Peyer's patch (tissue), 4 donors: ENCODE results near the gene BCAS1. TPM values are rescaled to one million over a fixed set of nuclear protein-coding genes. Genes with fewer than 3 reads are reported as not detected.

Experiments
- DNase-seq, 3 donors: peaks; one replicate each; pipeline ENCODE4 v3.0.0-alpha.2; 2017 to 2019
- H3K27ac ChIP-seq, 4 donors: fragments of 200-600 bp; sonication (generic); one replicate each; pipeline ENCODE4 v1.5.1; 2016 to 2019
- H3K27me3 ChIP-seq, 2 donors: fragments of 200-600 bp; sonication (generic); one replicate each; pipeline ENCODE4 v1.5.1; 2019
- H3K36me3 ChIP-seq, 3 donors: fragments of 200-600 bp; sonication (generic); one replicate each; pipeline ENCODE4 v1.5.1; 2016 to 2019
- H3K4me1 ChIP-seq, 4 donors: fragments of 200-600 bp; sonication (generic); one replicate each; pipeline ENCODE4 v1.5.1; 2016 to 2019
- H3K4me3 ChIP-seq, 4 donors: fragments of 200-600 bp; sonication (generic); 1 replicate in 3 of 4; 2 replicates in 1 of 4; pipeline ENCODE4 v1.5.1; 2016 to 2019; ENCODE audit warnings: mild to moderate bottlenecking in 1 of 4
- H3K9me3 ChIP-seq, 4 donors: fragments of 200-600 bp; sonication (generic); one replicate each; pipeline ENCODE4 v1.5.1; 2016 to 2019; ENCODE audit warnings: mild to moderate bottlenecking in 1 of 4
- POLR2A ChIP-seq, 2 donors: fragments of 450-650 bp; IDR thresholded peaks; one replicate each; pipeline ENCODE4 v1.5.1; 2017; ENCODE audit warnings: antibody characterized with exemption in 2 of 2, mild to moderate bottlenecking in 2 of 2, moderate library complexity in 2 of 2
- total RNA-seq, 4 donors: library from RNA; depleted of rRNA; stranded (reverse); fragments of >200 nt; gene quantifications; one replicate each; pipeline ENCODE4 v1.1.0, GENCODE V29; 2016
- TF ChIP-seq, protein P1 (sequence below), 6 experiments: fragments of 450-650 bp in 4 of 6; fragments of 200-600 bp in 2 of 6; sonication (generic) in 1 of 6; IDR thresholded peaks; one replicate each; pipeline ENCODE4 v1.5.1; 2017 to 2019; ENCODE audit warnings: antibody characterized with exemption in 6 of 6, mild to moderate bottlenecking in 3 of 6, moderate library complexity in 1 of 6

Gene BCAS1
- total RNA-seq, 4 donors from 2014 or later, result 21.5 to 58.1 (median 43.2) TPM

DNA sequence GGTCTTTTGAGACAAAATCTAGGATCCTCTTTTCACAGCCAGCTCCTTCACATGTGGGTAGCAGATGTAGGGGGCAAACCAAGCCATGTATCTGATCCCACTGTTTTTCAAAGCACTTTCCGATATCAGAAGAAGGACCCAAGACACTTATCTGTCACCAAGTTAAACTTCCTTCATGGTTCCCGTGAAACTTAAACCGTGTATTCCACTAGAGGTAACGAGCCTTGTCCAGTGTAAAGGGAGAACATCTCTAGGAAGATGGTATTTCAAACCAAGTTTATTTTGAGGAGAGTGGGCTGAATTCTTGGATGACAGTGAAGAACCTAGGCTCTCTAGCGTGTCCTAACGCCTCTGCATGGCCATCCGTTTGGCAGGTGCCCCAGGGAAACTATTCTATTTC, 76.3 kb downstream of the BCAS1 start:
- Histone ChIP-seq H3K4me1 (no peaks in the 10 kb centered on the region), H3K27me3 (no peaks in the 10 kb centered on the region), H3K9me3 (no peaks in the 10 kb centered on the region), H3K36me3 (no peaks in the 10 kb centered on the region), H3K4me3 (no peak overlapping the region), H3K27ac (no peak overlapping the region)
- no peak for TF ChIP-seq POLR2A (IDR thresholded peaks at IDR 0.05)
- TF ChIP-seq, protein P1, sequence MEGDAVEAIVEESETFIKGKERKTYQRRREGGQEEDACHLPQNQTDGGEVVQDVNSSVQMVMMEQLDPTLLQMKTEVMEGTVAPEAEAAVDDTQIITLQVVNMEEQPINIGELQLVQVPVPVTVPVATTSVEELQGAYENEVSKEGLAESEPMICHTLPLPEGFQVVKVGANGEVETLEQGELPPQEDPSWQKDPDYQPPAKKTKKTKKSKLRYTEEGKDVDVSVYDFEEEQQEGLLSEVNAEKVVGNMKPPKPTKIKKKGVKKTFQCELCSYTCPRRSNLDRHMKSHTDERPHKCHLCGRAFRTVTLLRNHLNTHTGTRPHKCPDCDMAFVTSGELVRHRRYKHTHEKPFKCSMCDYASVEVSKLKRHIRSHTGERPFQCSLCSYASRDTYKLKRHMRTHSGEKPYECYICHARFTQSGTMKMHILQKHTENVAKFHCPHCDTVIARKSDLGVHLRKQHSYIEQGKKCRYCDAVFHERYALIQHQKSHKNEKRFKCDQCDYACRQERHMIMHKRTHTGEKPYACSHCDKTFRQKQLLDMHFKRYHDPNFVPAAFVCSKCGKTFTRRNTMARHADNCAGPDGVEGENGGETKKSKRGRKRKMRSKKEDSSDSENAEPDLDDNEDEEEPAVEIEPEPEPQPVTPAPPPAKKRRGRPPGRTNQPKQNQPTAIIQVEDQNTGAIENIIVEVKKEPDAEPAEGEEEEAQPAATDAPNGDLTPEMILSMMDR (IDR thresholded peaks at IDR 0.05), result no peak
- no peak for DNase-seq

DNA sequence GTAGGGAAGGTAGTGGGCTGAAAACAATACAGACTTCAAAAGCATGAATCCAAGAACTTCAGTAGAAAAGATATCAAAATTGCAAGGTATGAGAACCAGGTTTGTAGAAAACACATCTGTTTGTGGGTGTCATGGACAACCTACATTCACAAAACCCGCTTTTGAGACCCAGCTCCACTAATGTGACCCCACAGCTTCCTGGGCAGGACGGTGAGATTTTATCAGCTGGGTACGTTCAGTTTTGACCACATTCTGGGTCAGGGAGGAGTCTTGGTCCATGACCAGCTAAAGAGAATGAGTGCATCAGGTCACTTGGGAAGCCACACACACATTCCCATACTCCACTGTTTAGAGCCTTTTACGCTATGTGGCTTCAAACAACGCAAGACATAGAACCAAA, 77.1 kb downstream of the BCAS1 start:
- no peak for DNase-seq
- Histone ChIP-seq H3K27me3 (no peaks in the 10 kb centered on the region), H3K4me1 (no peaks in the 10 kb centered on the region), H3K36me3 (no peaks in the 10 kb centered on the region), H3K9me3 (no peaks in the 10 kb centered on the region), H3K4me3 (no peak overlapping the region), H3K27ac (no peak overlapping the region)
- no peak for TF ChIP-seq POLR2A (IDR thresholded peaks at IDR 0.05)

DNA sequence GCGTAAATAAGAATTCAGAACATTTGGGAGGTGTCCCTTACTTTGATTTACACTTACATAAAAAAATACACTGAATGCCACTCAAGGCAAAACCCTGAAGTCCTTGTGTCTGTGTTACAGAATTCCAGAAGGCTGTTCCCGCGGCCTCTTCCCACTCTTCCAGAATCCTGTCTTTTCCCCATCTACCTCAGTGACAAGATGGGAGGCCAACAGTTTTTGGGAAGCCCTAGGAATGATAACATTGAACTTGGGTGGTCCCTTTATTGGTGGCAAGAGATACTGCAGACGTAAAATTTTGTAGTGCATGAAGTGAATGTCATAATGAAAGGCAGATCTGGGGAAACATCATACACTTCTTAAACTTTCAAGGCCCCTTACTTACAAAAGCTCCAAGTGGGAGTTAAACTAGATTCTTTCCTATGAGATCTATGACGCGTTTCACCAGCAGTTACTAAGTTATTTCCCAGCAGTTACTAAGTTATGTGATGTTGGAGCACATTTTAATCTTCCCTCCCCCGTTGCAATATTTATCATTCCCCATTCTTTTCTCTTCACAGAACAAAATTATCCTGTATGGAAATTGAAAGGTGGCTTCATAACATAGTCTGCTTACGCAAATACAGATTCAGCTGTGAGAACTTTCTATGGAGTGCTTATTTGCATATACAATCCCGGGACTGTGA, 79.5 kb downstream of the BCAS1 start:
- no peak for DNase-seq
- TF ChIP-seq, protein P1 (IDR thresholded peaks at IDR 0.05), result no peak
- no peak for TF ChIP-seq POLR2A (IDR thresholded peaks at IDR 0.05)
- H3K4me1 ChIP-seq, result no peaks in the 10 kb centered on the region
- no peaks in the 10 kb centered on the region for H3K36me3 ChIP-seq
- H3K4me3 ChIP-seq, result no peak overlapping the region
- no peaks in the 10 kb centered on the region for H3K27me3 ChIP-seq
- H3K27ac ChIP-seq, result no peak overlapping the region
- no peaks in the 10 kb centered on the region for H3K9me3 ChIP-seq

DNA sequence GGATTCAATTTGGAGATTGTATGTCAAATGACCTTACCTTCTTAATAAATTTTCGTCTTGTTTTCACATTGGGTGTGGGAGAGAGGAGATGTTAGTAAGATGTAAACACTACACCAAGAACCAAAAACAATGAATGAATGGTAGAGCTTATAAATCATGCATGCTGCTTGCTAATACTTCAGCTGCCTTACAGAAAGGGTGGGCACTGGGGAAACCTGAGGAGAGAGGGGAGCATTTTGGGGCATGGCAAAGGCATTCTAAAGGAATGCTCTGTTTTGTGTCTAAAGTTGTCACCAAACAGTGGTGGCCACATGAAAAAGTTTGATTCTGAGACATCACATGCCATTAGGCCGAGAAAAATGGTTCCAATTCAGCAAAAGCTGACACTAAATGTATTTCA, 80.4 kb downstream of the BCAS1 start:
- H3K27me3 ChIP-seq, result no peaks in the 10 kb centered on the region
- TF ChIP-seq POLR2A (IDR thresholded peaks at IDR 0.05), result no peak
- TF ChIP-seq, protein P1 (IDR thresholded peaks at IDR 0.05), result no peak
- no peaks in the 10 kb centered on the region for H3K9me3 ChIP-seq
- H3K36me3 ChIP-seq, result no peaks in the 10 kb centered on the region
- DNase-seq, result no peak
- H3K4me3 ChIP-seq, result no peak overlapping the region
- H3K27ac ChIP-seq, result no peak overlapping the region
- H3K4me1 ChIP-seq, result no peaks in the 10 kb centered on the region

DNA sequence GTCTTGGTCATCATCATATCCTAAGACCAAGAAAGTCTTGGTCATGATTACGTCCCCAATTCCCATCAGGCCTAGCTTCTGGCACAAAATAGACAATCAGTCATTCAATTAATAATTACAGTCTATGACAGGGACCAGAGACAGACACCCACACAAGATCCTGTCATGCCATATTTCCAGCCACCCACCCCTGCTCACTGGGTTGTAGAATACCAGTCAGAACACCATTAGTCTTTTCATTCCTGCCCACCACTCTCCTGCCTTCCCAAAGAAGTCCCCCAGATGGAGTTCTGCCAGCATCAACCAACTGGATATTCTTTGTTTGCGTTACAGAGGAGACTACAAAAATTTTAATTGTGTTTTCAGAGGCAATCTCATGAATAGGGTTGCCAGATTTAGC, 81.0 kb downstream of the BCAS1 start:
- no peaks in the 10 kb centered on the region for H3K36me3 ChIP-seq
- no peak overlapping the region for H3K27ac ChIP-seq
- no peaks in the 10 kb centered on the region for H3K27me3 ChIP-seq
- no peaks in the 10 kb centered on the region for H3K4me1 ChIP-seq
- no peak for TF ChIP-seq POLR2A (IDR thresholded peaks at IDR 0.05)
- TF ChIP-seq, protein P1 (IDR thresholded peaks at IDR 0.05), result no peak
- no peak for DNase-seq
- no peaks in the 10 kb centered on the region for H3K9me3 ChIP-seq
- H3K4me3 ChIP-seq, result no peak overlapping the region

DNA sequence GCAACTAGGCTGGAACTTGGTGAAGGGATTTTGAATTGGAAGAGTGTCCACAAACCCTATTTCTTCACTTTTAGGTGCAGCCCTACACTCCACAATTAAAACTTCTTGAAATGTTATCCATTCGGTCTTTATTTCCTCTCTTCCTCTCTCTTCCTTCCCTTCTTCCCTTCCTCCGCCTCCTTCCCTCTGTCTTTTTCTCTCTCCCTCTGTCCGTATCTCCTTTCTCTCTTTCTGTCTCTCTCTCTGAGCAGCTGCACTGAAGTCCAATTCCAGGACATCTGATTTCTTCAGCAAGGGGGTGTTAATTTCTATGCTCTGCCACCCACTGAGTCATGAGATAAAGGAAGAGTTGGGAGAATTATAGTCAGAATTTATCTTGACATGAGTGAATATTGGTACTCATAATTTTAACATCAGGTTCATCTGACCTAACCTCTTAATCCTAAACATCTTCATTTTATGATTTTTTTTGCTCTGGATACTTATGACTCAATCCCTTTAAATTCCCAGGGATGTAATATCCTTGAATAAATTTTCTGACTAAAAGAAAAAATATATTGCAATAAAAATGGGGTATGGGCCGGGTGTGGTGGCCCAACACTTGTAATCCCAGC, 84.2 kb downstream of the BCAS1 start:
- Histone ChIP-seq H3K9me3 (no peaks in the 10 kb centered on the region), H3K36me3 (no peaks in the 10 kb centered on the region), H3K27ac (no peak overlapping the region), H3K4me3 (no peak overlapping the region), H3K4me1 (no peaks in the 10 kb centered on the region), H3K27me3 (no peaks in the 10 kb centered on the region)
- DNase-seq, result no peak
- TF ChIP-seq POLR2A (IDR thresholded peaks at IDR 0.05), result no peak
- TF ChIP-seq, protein P1 (IDR thresholded peaks at IDR 0.05), result no peak
